A549 (cell line): Measurements from ENCODE around the gene ENDOG. TPM values are rescaled to one million over a fixed set of nuclear protein-coding genes. Genes with fewer than 3 reads are reported as not detected.

Experiments used
- ATAC-seq, 2 experiments: fragments of 200-7000 bp in 1 of 2; fragments of >200 bp in 1 of 2; cut with Nextera tagmentation in 1 of 2; cut with Tn5 transposase in 1 of 2; 3 replicates each; pipeline versions ENCODE4 v1.8.0 to v1.9.1; 2018 to 2020; ENCODE audit warnings: mild to moderate bottlenecking in 1 of 2, moderate library complexity in 1 of 2
- CTCF ChIA-PET: fragments of 300-600 bp; sonication (Branson Sonifier 250); formaldehyde crosslinking; extraction: SDS; loops from one replicate; lab custom pipeline; 2021; ENCODE audit warnings: antibody characterized with exemption, inconsistent platforms; lab: Yijun Ruan, JAX
- POLR2A ChIA-PET: fragments of 350-600 bp; formaldehyde crosslinking; extraction: SDS; loops from one replicate; lab custom pipeline; 2021; ENCODE audit warnings: antibody characterized with exemption, inconsistent platforms; lab: Yijun Ruan, JAX
- DNase-seq, 2 experiments: peaks; one replicate each; pipeline versions ENCODE4 v3.0.0 to v3.0.0-alpha.2; 2011 to 2016; ENCODE audit warnings: low read depth in 1 of 2, low spot score in 1 of 2
- FAIRE-seq: peaks from 2 replicates; lab custom pipeline; 2011; peaks lifted over from hg19 to GRCh38; lab: Jason Lieb, UNC
- H3K27ac ChIP-seq, 2 experiments: fragments of >200 bp; sonication (Bioruptor Twin); formaldehyde crosslinking; 3 replicates each; pipeline ENCODE4 v1.5.1; 2016 to 2017
- H3K4me1 ChIP-seq: fragments of >200 bp; sonication (Bioruptor Twin); formaldehyde crosslinking; 3 replicates; pipeline ENCODE4 v1.6.1; 2016
- H3K4me2 ChIP-seq: fragments of >200 bp; sonication (Bioruptor Twin); formaldehyde crosslinking; 3 replicates; pipeline ENCODE4 v1.6.1; 2016
- H3K4me3 ChIP-seq: fragments of >200 bp; sonication (Bioruptor Twin); formaldehyde crosslinking; 3 replicates; pipeline ENCODE4 v1.5.1; 2016
- H3K9me3 ChIP-seq: fragments of >200 bp; sonication (Bioruptor Twin); formaldehyde crosslinking; 3 replicates; pipeline ENCODE4 v1.6.1; 2016
- BCL3 ChIP-seq: fragments of >200 bp; sonication (Bioruptor Twin); formaldehyde crosslinking; IDR thresholded peaks from 3 replicates; pipeline ENCODE4 v1.6.1; 2016
- CBX2 ChIP-seq: fragments of 200-600 bp; sonication (generic); IDR thresholded peaks from 2 replicates; pipeline ENCODE4 v1.6.1; 2016; ENCODE audit warnings: low read depth, mild to moderate bottlenecking, borderline replicate concordance
- CEBPB ChIP-seq, 2 experiments: fragments of >200 bp in 1 of 2; sonication (Bioruptor Twin) in 1 of 2; formaldehyde crosslinking in 1 of 2; IDR thresholded peaks; 2 replicates each; pipeline ENCODE4 v1.6.1; 2012 to 2016
- CHD2 ChIP-seq: fragments of 150-350 bp; IDR thresholded peaks from 2 replicates; pipeline ENCODE4 v1.6.1; 2014; ENCODE audit warnings: low read length; ENCODE audit not compliant: partially characterized antibody
- CTCF ChIP-seq: fragments of >200 bp; sonication (Bioruptor Twin); formaldehyde crosslinking; IDR thresholded peaks from 3 replicates; pipeline ENCODE4 v1.5.1; 2016
- EP300 ChIP-seq, 2 experiments: fragments of >200 bp; sonication (Bioruptor Twin); formaldehyde crosslinking; IDR thresholded peaks; 2 replicates in 1 of 2; 3 replicates in 1 of 2; pipeline ENCODE4 v1.6.1; 2016 to 2017
- FOSL2 ChIP-seq, 2 experiments: fragments of 450-650 bp in 1 of 2; fragments of >200 bp in 1 of 2; sonication (Bioruptor Twin) in 1 of 2; formaldehyde crosslinking; IDR thresholded peaks; 2 replicates each; pipeline versions ENCODE4 v1.5.0 to v1.6.1; 2016 to 2020; ENCODE audit warnings: mild to moderate bottlenecking in 1 of 2, moderate library complexity in 1 of 2
- FOXS1 ChIP-seq: fragments of 250-450 bp; sonication (Bioruptor Pico); IDR thresholded peaks from 2 replicates; pipeline ENCODE4 v1.5.0; 2020; ENCODE audit warnings: mild to moderate bottlenecking, moderate library complexity
- GATA3 ChIP-seq: IDR thresholded peaks from 2 replicates; pipeline ENCODE4 v1.6.1; 2012; ENCODE audit warnings: borderline replicate concordance
- HDAC2 ChIP-seq: fragments of 200-600 bp; sonication (generic); IDR thresholded peaks from 2 replicates; pipeline ENCODE4 v1.6.1; 2016
- HEYL ChIP-seq: fragments of 250-450 bp; sonication (Bioruptor Pico); IDR thresholded peaks from 2 replicates; pipeline ENCODE4 v1.8.0; 2021; ENCODE audit warnings: mild to moderate bottlenecking, moderate library complexity
- HOXA7 ChIP-seq: fragments of 250-450 bp; sonication (Bioruptor Pico); IDR thresholded peaks from 2 replicates; pipeline ENCODE4 v1.5.0; 2020; ENCODE audit warnings: mild to moderate bottlenecking, moderate library complexity
- HOXB13 ChIP-seq: fragments of 250-450 bp; sonication (Bioruptor Pico); IDR thresholded peaks from 2 replicates; pipeline ENCODE4 v1.5.0; 2020; ENCODE audit warnings: low read depth, mild to moderate bottlenecking, moderate library complexity
- JUNB ChIP-seq: fragments of >200 bp; sonication (Bioruptor Twin); formaldehyde crosslinking; IDR thresholded peaks from 2 replicates; pipeline ENCODE4 v1.6.1; 2016
- KDM5A ChIP-seq: fragments of 200-600 bp; sonication (generic); IDR thresholded peaks from 2 replicates; pipeline ENCODE4 v1.6.1; 2016; ENCODE audit warnings: antibody characterized with exemption, mild to moderate bottlenecking
- MAZ ChIP-seq: fragments of 150-350 bp; IDR thresholded peaks from 2 replicates; pipeline ENCODE4 v1.6.1; 2014; ENCODE audit warnings: antibody characterized with exemption, low read depth, low read length, borderline replicate concordance
- MYC ChIP-seq: IDR thresholded peaks from 2 replicates; pipeline ENCODE4 v1.6.1; 2012; ENCODE audit warnings: mild to moderate bottlenecking, inconsistent platforms, low read length, improper control_type of control experiment, borderline replicate concordance
- NFE2L2 ChIP-seq: fragments of 150-350 bp; conservative IDR thresholded peaks from 2 replicates; pipeline ENCODE4 v1.6.1; 2014; ENCODE audit warnings: low read length
- POLR2AphosphoS2 ChIP-seq: conservative IDR thresholded peaks from 2 replicates; pipeline ENCODE4 v1.6.1; 2012; ENCODE audit warnings: low read length, improper control_type of control experiment, inconsistent platforms
- RNF2 ChIP-seq: fragments of 200-600 bp; sonication (generic); IDR thresholded peaks from 2 replicates; pipeline ENCODE4 v1.6.1; 2016; ENCODE audit warnings: low read depth, mild to moderate bottlenecking, antibody characterized with exemption, moderate library complexity, borderline replicate concordance
- SMC3 ChIP-seq: fragments of >200 bp; sonication (Bioruptor Twin); formaldehyde crosslinking; IDR thresholded peaks from 3 replicates; pipeline ENCODE4 v1.6.1; 2018; ENCODE audit warnings: inconsistent platforms
- TFCP2L1 ChIP-seq: fragments of 250-450 bp; sonication (Bioruptor Pico); IDR thresholded peaks from 2 replicates; pipeline ENCODE4 v1.5.0; 2021; ENCODE audit warnings: mild to moderate bottlenecking
- TP53 ChIP-seq: fragments of 250-450 bp; sonication (Bioruptor Pico); IDR thresholded peaks from 2 replicates; pipeline ENCODE4 v1.5.0; 2021; ENCODE audit warnings: mild to moderate bottlenecking, moderate library complexity
- ZC3H11A ChIP-seq: fragments of 450-650 bp; IDR thresholded peaks from 2 replicates; pipeline ENCODE4 v1.6.1; 2014; ENCODE audit warnings: antibody characterized with exemption, mild to moderate bottlenecking
- ZFP36 ChIP-seq: fragments of 450-650 bp; IDR thresholded peaks from 2 replicates; pipeline ENCODE4 v1.6.1; 2014; ENCODE audit warnings: borderline replicate concordance; ENCODE audit not compliant: partially characterized antibody
- ZSCAN20 ChIP-seq: fragments of 250-450 bp; sonication (Bioruptor Pico); IDR thresholded peaks from 2 replicates; pipeline ENCODE4 v1.8.0; 2022; ENCODE audit warnings: mild to moderate bottlenecking, moderate library complexity
- WGBS: methylation state at CpG from one replicate; pipeline ENCODE4 v1.1.6; 2017; ENCODE audit errors: missing lambda C conversion rate; 5-methylcytosine and 5-hydroxymethylcytosine counted together
- polyA plus RNA-seq, 4 experiments: library from polyadenylated mRNA; depleted of rRNA in 3 of 4; stranded (reverse); fragments of >200 nt; fragmentation: RNase III in 1 of 4; extraction: RNeasy Plus Mini Kit Qiagen cat#74134 plus additional on column Dnase treatment in 1 of 4; gene quantifications; 2 replicates in 3 of 4; 3 replicates in 1 of 4; pipeline ENCODE4 v1.2.3, GENCODE V29; 2011 to 2017

ENDOG gene
- polyA plus RNA-seq, 2 of the 4 experiments (the other 2 are of a cell fraction) = 12.8 to 18.6 TPM

- no peaks in the 10 kb centered on the region for H3K4me1 ChIP-seq
- H3K27ac ChIP-seq = no peak overlapping the region
- WGBS = 89% methylated on average over 11 of the region's 13 CpGs
- TF ChIP-seq MYC (no peak), ZFP36 (no peak), KDM5A (no peak), ZSCAN20 (CRISPR knock-in tag) (no peak), FOXS1 (CRISPR knock-in tag) (no peak), TP53 (no peak), MAZ (no peak), GATA3 (no peak)
- FAIRE-seq = no peak
- ChIA-PET CTCF (interaction anchor here (0.6 to 4.6 kb wide), 10 partner anchors 8 to 482 kb away, joined by 3 to 30 read pairs (median 4); no protein-coding TSS in a partner anchor), POLR2A (interaction anchor here (0.8 kb wide), 1 partner anchor 26 kb away, joined by 3 read pairs; no protein-coding TSS in a partner anchor)
- ATAC-seq = peak; percentile 78 to 86
- H3K4me3 ChIP-seq = no peak overlapping the region
- H3K4me2 ChIP-seq = no peak overlapping the region
- DNase-seq = no peak
- H3K9me3 ChIP-seq = peaks cover 19% of the 10 kb centered on the region
Observed at GRCh38 chr9:128845186-128845931, 27.1 kb downstream of the ENDOG start.

- Histone ChIP-seq H3K9me3 (peaks cover 30% of the 10 kb centered on the region), H3K4me2 (no peak overlapping the region), H3K27ac (no peak overlapping the region), H3K4me3 (no peak overlapping the region), H3K4me1 (no peaks in the 10 kb centered on the region)
- 100% methylated on average over 1 of the region's 3 CpGs for WGBS
- TF ChIP-seq BCL3 (no peak), SMC3 (no peak), HEYL (no peak), JUNB (no peak), ZC3H11A (no peak), CEBPB (IDR thresholded peaks at IDR 0.05) (no peak), HDAC2 (no peak), RNF2 (no peak), HOXB13 (CRISPR knock-in tag) (no peak), TP53 (no peak), TFCP2L1 (CRISPR knock-in tag) (no peak), FOSL2 (IDR thresholded peaks at IDR 0.05) (no peak), FOSL2 (CRISPR knock-in tag; IDR thresholded peaks at IDR 0.05) (no peak), CBX2 (no peak), CTCF (no peak), POLR2AphosphoS2 (no peak), CHD2 (no peak), HOXA7 (CRISPR knock-in tag) (no peak), EP300 (IDR thresholded peaks at IDR 0.05) (no peak), NFE2L2 (no peak), MYC (no peak)
- CTCF ChIA-PET = interaction anchor here (0.6 to 4.1 kb wide), 4 partner anchors 16 to 84 kb away, joined by 3 to 22 read pairs (median 10); no protein-coding TSS in a partner anchor
- ATAC-seq (no peak), DNase-seq (no peak), FAIRE-seq (no peak)
- POLR2A ChIA-PET = no interaction called here
Observed at GRCh38 chr9:128846680-128847030, 28.4 kb downstream of the ENDOG start.
